ENCODE measurements around the gene DHH. TPM values are rescaled to one million over a fixed set of nuclear protein-coding genes. Genes with fewer than 3 reads are reported as not detected.

The DHH gene
- total RNA-seq, 1 donor from 2014 or later, result 1.5 TPM

DNA sequence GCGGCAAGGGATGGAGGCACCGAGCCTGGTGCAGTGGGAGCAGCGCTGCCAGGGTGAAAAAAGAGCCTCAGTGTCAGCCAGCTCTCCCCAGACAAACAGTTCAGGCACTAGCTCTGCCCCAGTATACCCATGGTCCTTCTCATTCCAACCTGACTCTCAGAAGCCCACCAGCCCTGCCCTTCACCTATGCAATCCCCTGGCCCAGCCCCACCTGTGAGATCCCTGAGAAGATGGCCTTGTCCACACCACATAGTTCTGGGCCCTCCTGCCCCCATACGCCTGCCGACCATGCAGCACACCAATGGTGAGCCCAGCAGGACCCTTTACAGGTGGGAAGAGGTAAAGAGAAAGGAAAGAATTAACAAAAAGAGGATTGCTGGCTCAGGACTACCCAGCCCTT, 40.5 kb downstream of the DHH start:
- H3K4me3 ChIP-seq, result no peak overlapping the region
- intact Hi-C loops (cut with DNase I), result no loop called here
- H3K9me3 ChIP-seq, result no peaks in the 10 kb centered on the region
- peaks cover 0 to 57% of the 10 kb centered on the region in 2 donors for H3K36me3 ChIP-seq
- TF ChIP-seq POLR2AphosphoS5 (IDR thresholded peaks at IDR 0.05; ENCODE audit: insufficient read depth in 1 of 2, low read depth in 1 of 2), result no peak
- TF ChIP-seq POLR2A (IDR thresholded peaks at IDR 0.05), result no peak
- TF ChIP-seq, protein P1, sequence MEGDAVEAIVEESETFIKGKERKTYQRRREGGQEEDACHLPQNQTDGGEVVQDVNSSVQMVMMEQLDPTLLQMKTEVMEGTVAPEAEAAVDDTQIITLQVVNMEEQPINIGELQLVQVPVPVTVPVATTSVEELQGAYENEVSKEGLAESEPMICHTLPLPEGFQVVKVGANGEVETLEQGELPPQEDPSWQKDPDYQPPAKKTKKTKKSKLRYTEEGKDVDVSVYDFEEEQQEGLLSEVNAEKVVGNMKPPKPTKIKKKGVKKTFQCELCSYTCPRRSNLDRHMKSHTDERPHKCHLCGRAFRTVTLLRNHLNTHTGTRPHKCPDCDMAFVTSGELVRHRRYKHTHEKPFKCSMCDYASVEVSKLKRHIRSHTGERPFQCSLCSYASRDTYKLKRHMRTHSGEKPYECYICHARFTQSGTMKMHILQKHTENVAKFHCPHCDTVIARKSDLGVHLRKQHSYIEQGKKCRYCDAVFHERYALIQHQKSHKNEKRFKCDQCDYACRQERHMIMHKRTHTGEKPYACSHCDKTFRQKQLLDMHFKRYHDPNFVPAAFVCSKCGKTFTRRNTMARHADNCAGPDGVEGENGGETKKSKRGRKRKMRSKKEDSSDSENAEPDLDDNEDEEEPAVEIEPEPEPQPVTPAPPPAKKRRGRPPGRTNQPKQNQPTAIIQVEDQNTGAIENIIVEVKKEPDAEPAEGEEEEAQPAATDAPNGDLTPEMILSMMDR (IDR thresholded peaks at IDR 0.05), result no peak
- DNase-seq (ENCODE audit: extremely low spot score in 2 of 2), result no peak
- H3K27me3 ChIP-seq, result no peaks in the 10 kb centered on the region
- peaks cover 47% of the 10 kb centered on the region for H3K4me1 ChIP-seq
- no peak overlapping the region for H3K27ac ChIP-seq

DNA sequence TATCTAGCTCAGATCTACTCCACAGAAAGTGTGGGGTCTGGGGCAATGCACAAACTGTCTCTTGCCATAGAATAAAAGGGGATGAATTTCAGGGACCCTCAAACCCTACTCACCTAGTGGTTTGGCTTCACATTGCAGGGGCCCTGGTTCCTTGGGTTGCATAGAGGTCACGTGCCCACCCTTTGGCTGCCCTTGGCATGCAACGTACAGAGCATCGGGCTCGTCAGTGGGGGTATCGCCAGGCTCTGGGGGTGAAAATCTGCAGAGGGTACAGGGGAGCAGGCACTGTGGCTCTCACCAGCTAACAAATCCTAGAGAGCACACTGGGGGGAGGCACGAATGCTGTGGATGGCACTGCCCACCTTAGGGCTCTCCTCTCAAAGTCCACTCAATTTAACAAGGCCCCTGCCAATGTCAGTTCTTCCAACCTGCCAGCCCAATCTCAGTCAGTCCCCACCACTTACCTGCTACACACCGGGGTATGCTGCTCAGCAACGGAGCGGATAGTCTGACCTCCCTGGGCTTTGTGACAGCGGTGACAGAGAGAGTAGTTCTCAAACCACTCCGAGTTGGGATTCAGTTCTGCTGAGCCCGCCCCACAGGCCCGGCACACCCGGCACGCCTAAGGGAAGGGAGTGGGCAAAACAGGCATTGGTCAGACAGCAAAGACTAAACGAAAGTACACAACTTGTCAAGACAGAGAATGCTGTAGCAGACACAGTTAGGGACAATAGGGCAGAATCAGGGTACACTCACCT, 42.0 kb downstream of the DHH start:
- H3K27me3 ChIP-seq, result no peaks in the 10 kb centered on the region
- no peak overlapping the region for H3K4me3 ChIP-seq
- TF ChIP-seq POLR2AphosphoS5 (IDR thresholded peaks at IDR 0.05; ENCODE audit: insufficient read depth in 1 of 2, low read depth in 1 of 2), result no peak
- TF ChIP-seq POLR2A (IDR thresholded peaks at IDR 0.05), result no peak
- TF ChIP-seq, protein P1 (IDR thresholded peaks at IDR 0.05), result no peak
- no peaks in the 10 kb centered on the region for H3K9me3 ChIP-seq
- H3K27ac ChIP-seq, result no peak overlapping the region
- intact Hi-C loops (cut with DNase I), result no loop called here
- DNase-seq (ENCODE audit: extremely low spot score in 2 of 2), result no peak
- H3K4me1 ChIP-seq, result peaks cover 33% of the 10 kb centered on the region
- peaks cover 0 to 71% of the 10 kb centered on the region in 2 donors for H3K36me3 ChIP-seq

DNA sequence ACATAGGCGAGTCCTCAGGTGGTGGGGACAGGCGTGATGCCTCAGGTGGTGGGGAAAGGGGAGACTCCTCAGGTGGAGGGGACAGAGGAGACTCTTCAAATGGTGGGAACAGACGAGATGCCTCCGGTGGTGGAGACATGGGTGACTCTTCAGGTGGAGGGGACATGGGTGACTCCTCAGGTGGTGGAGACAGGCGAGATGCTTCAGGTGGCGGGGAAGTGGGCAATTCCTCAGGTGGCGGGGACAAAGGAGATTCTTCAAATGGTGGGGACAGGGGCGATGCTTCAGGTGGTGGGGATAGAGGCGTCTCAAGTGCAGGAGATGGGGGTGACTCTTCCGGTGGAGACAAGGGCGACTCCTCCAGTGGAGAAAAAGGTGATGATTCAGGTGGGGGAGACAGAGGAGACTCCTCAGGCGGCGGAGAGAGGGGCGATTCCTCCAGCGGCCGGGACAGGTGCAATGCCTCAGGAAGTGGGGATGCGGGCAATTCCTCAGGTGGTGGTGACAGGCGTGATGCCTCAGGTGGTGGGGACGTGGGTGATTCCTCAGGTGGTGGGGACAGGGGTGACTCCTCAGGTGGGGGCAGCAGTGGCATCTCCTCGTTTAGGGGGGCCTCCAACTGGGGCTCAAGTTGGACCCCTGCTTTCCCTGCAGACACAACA, 42.7 kb downstream of the DHH start:
- H3K4me3 ChIP-seq, result no peak overlapping the region
- peaks cover 26% of the 10 kb centered on the region for H3K4me1 ChIP-seq
- peaks cover 0 to 75% of the 10 kb centered on the region in 2 donors for H3K36me3 ChIP-seq
- no peaks in the 10 kb centered on the region for H3K9me3 ChIP-seq
- H3K27ac ChIP-seq, result no peak overlapping the region
- intact Hi-C loops (cut with DNase I), result no loop called here
- DNase-seq (ENCODE audit: extremely low spot score in 2 of 2), result no peak
- H3K27me3 ChIP-seq, result no peaks in the 10 kb centered on the region
- TF ChIP-seq POLR2A (IDR thresholded peaks at IDR 0.05) (no peak), POLR2AphosphoS5 (IDR thresholded peaks at IDR 0.05; ENCODE audit: insufficient read depth in 1 of 2, low read depth in 1 of 2) (no peak)
- TF ChIP-seq, protein P1 (IDR thresholded peaks at IDR 0.05), result no peak

GRCh38 chr12:49051373-49051764, 43.2 kb downstream of the DHH start:
- Histone ChIP-seq H3K36me3 (peaks cover 0 to 80% of the 10 kb centered on the region in 2 donors), H3K4me1 (peaks cover 20% of the 10 kb centered on the region), H3K27ac (no peak overlapping the region), H3K9me3 (no peaks in the 10 kb centered on the region), H3K27me3 (no peaks in the 10 kb centered on the region), H3K4me3 (no peak overlapping the region)
- intact Hi-C loops (cut with DNase I), result no loop called here
- no peak for DNase-seq (ENCODE audit: extremely low spot score in 2 of 2)
- TF ChIP-seq POLR2A (IDR thresholded peaks at IDR 0.05) (no peak), POLR2AphosphoS5 (IDR thresholded peaks at IDR 0.05; ENCODE audit: insufficient read depth in 1 of 2, low read depth in 1 of 2) (no peak)
- TF ChIP-seq, protein P1 (IDR thresholded peaks at IDR 0.05), result no peak

All from vagina (tissue), 2 donors.